SU-DHL-6 (cell line): Measurements from ENCODE around the gene HYOU1.
A peak's percentile ranks its signal among the peaks of the same experiment; 100 is the strongest.
"Not testable (repeated sequence)": the region's sequence is repeated elsewhere in the genome, so short reads cannot be mapped to it uniquely, and the experiment has no call there.

ENCODE experiments used
- H2AFZ ChIP-seq: fragments of 200-600 bp; sonication (generic); 2 replicates; pipeline ENCODE4 v1.6.1; 2014; ENCODE audit warnings: low read depth, mild to moderate bottlenecking, moderate library complexity, mixed read lengths, antibody characterized with exemption, low read length; ENCODE audit not compliant: severe bottlenecking
- H3F3A ChIP-seq: fragments of 200-600 bp; shearing (Covaris generic); 2 replicates; pipeline ENCODE4 v1.6.0; 2016; ENCODE audit warnings: antibody characterized with exemption, mild to moderate bottlenecking; ENCODE audit not compliant: insufficient read depth
- H3K27ac ChIP-seq: fragments of 200-600 bp; sonication (generic); 2 replicates; pipeline ENCODE4 v1.5.1; 2016; ENCODE audit warnings: low read depth, mild to moderate bottlenecking, low read length, moderate library complexity, mixed read lengths
- H3K27me3 ChIP-seq: fragments of 200-600 bp; sonication (generic), shearing (Covaris generic); 2 replicates; pipeline ENCODE4 v1.6.0; 2014; ENCODE audit warnings: mild to moderate bottlenecking, low read length
- H3K36me3 ChIP-seq: fragments of 200-600 bp; sonication (generic); 2 replicates; pipeline ENCODE4 v1.6.1; 2014; ENCODE audit warnings: mild to moderate bottlenecking, low read length, mixed read lengths
- H3K4me2 ChIP-seq: fragments of 300-600, 200-600 bp; shearing (Covaris generic), sonication (generic); 2 replicates; pipeline ENCODE4 v1.6.0; 2014; ENCODE audit warnings: low read length, low read depth, mild to moderate bottlenecking; ENCODE audit not compliant: poor library complexity, severe bottlenecking
- H3K4me3 ChIP-seq: fragments of 200-600 bp; sonication (generic); 2 replicates; pipeline ENCODE4 v1.5.1; 2014; ENCODE audit warnings: antibody characterized with exemption, low read length, mild to moderate bottlenecking, mixed read lengths; ENCODE audit not compliant: insufficient read depth, poor library complexity, severe bottlenecking
- H3K79me2 ChIP-seq: fragments of 200-600 bp; sonication (generic); 2 replicates; pipeline ENCODE4 v1.6.1; 2014; ENCODE audit warnings: mild to moderate bottlenecking, low read length, moderate library complexity; ENCODE audit not compliant: insufficient read depth
- H3K9ac ChIP-seq: fragments of 200-600 bp; sonication (generic); 2 replicates; pipeline ENCODE4 v1.7.0; 2014; ENCODE audit warnings: mild to moderate bottlenecking, low read length
- H3K9me2 ChIP-seq: fragments of 200-600 bp; sonication (generic); replicated peaks from 2 replicates; pipeline ENCODE4 v1.6.1; 2014; ENCODE audit warnings: low read length; ENCODE audit not compliant: insufficient read depth
- H3K9me3 ChIP-seq: fragments of 200-600 bp; sonication (generic); 2 replicates; pipeline ENCODE4 v1.6.1; 2014; ENCODE audit warnings: low read length, mixed read lengths; ENCODE audit not compliant: insufficient read depth
- H4K20me1 ChIP-seq: fragments of 200-600 bp; sonication (generic); 2 replicates; pipeline ENCODE4 v1.6.1; 2014; ENCODE audit warnings: low read depth, mild to moderate bottlenecking, antibody characterized with exemption, low read length, moderate library complexity, mixed read lengths
- CTCF ChIP-seq: fragments of 200-600 bp; sonication (generic); IDR thresholded peaks from one replicate; pipeline ENCODE4 v1.5.1; 2017; ENCODE audit warnings: antibody characterized with exemption, mild to moderate bottlenecking, low read length, moderate library complexity; ENCODE audit not compliant: insufficient read depth, poor library complexity, severe bottlenecking
- EZH2phosphoT487 ChIP-seq: fragments of 200-600 bp; sonication (generic), shearing (Covaris generic); conservative IDR thresholded peaks from 2 replicates; pipeline ENCODE4 v1.6.1; 2018; ENCODE audit warnings: mild to moderate bottlenecking, antibody characterized with exemption, low read length, moderate library complexity, mixed read lengths

HYOU1 gene

GRCh38 chr11:119044708-119045107 is 12.3 kb downstream of the HYOU1 start:
- peaks cover 5% of the 10 kb centered on the region; the same call in 1 of the 2 replicates for H3F3A ChIP-seq
- no peaks in the 10 kb centered on the region for H4K20me1 ChIP-seq
- no peaks in the 10 kb centered on the region for H3K27me3 ChIP-seq
- TF ChIP-seq CTCF: no peak
- TF ChIP-seq EZH2phosphoT487: no peak
- no peak overlapping the region for H3K27ac ChIP-seq
- no peak overlapping the region for H3K9ac ChIP-seq
- H3K9me2 ChIP-seq: no peaks in the 10 kb centered on the region
- H3K4me2 ChIP-seq: no peak overlapping the region
- no peaks in the 10 kb centered on the region for H3K79me2 ChIP-seq
- no peaks in the 10 kb centered on the region for H3K9me3 ChIP-seq
- H3K36me3 ChIP-seq: 0 out of 2 replicates have a peak, but pooled peaks cover 2% of the 10 kb centered on the region
- no peak overlapping the region for H3K4me3 ChIP-seq
- H2AFZ ChIP-seq: no peak overlapping the region

GRCh38 chr11:119042927-119043326 is 14.1 kb downstream of the HYOU1 start:
- Histone ChIP-seq H3K4me2 (no peak overlapping the region), H3K27me3 (no peaks in the 10 kb centered on the region), H2AFZ (no peak overlapping the region), H3K9ac (no peak overlapping the region), H3K27ac (no peak overlapping the region), H4K20me1 (no peaks in the 10 kb centered on the region), H3K4me3 (no peak overlapping the region), H3K36me3 (0 out of 2 replicates have a peak, but pooled peaks cover 2% of the 10 kb centered on the region), H3F3A (peaks cover 5% of the 10 kb centered on the region; the same call in 1 of the 2 replicates), H3K9me2 (no peaks in the 10 kb centered on the region), H3K9me3 (no peaks in the 10 kb centered on the region), H3K79me2 (no peaks in the 10 kb centered on the region)
- TF ChIP-seq CTCF (no peak), EZH2phosphoT487 (no peak)

DNA sequence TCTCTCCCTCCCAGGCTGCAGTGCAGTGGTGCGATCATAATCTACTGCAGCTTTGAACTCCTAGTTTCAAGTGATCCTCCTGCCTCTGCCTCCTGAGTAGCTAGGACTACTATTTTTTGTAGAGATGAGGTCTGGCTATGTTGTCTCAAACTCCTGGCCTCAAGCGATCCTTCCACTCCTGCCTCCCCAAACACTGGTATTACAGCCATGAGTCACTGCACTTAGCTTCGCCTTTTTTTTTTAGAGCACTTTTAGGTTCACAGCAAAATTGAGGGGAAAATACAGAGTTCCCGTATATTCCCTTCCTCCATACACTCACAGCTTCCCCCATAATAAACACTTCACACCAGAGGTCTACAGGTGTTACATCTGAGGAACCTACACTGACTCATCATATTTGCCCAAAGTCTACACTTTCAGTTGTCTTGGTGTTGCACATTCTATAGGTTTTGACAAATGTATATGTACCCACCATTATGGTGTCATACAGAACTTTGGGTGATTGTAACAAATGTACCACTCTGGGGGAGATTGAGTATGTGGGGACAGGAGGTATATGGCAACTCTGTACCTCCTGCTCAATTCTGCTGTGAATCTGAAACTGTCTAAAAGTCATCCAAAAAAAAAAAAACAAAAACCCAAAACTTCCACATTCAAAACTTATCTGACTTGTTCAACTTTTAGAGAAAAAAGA is 15.0 kb downstream of the HYOU1 start:
- no peaks in the 10 kb centered on the region for H3K79me2 ChIP-seq
- H3K27ac ChIP-seq: no peak overlapping the region
- no peaks in the 10 kb centered on the region for H3K9me3 ChIP-seq
- no peaks in the 10 kb centered on the region for H3K36me3 ChIP-seq
- H3K27me3 ChIP-seq: no peaks in the 10 kb centered on the region
- H3K9ac ChIP-seq: no peak overlapping the region
- H4K20me1 ChIP-seq: no peaks in the 10 kb centered on the region
- H3F3A ChIP-seq: peaks cover 5% of the 10 kb centered on the region; the same call in 1 of the 2 replicates
- H2AFZ ChIP-seq: no peak overlapping the region
- TF ChIP-seq CTCF: no peak
- TF ChIP-seq EZH2phosphoT487: no peak
- H3K4me2 ChIP-seq: no peak overlapping the region
- no peak overlapping the region for H3K4me3 ChIP-seq
- H3K9me2 ChIP-seq: no peaks in the 10 kb centered on the region

DNA sequence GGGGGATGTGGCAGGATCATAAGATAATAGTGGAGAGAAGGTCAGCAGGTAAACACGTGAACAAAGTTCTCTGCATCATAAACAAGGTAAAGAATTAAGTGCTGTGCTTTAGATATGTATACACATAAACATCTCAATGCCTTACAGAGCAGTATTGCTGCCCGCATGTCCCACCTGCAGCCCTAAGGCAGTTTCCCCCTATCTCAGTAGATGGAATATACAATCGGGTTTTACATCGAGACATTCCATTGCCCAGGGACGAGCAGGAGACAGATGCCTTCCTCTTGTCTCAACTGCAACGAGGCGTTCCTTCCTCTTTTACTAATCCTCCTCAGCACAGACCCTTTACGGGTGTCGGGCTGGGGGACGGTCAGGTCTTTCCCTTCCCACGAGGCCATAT is 17.5 kb downstream of the HYOU1 start:
- not testable (repeated sequence) for H3K9me3 ChIP-seq

More for the DNA sequence above, 17.5 kb downstream of the HYOU1 start:
- H3K4me3 ChIP-seq, H2AFZ ChIP-seq, H3K9ac ChIP-seq, H3K36me3 ChIP-seq, H3K4me2 ChIP-seq, H3K79me2 ChIP-seq, H3K27me3 ChIP-seq, H4K20me1 ChIP-seq, H3K9me2 ChIP-seq, H3F3A ChIP-seq: not testable (repeated sequence)
- H3K27ac ChIP-seq: 0 out of 2 replicates have a peak overlapping the region, but pooled peaks have one; percentile 45
